HS-27A (cell line): ENCODE results near the gene EHMT1.
"Not testable (repeated sequence)": the region's sequence is repeated elsewhere in the genome, so short reads cannot be mapped to it uniquely, and the experiment has no call there.

Experiments
- DNase-seq: peaks from one replicate; pipeline ENCODE4 v3.0.0-alpha.2; 2012; ENCODE audit warnings: low read depth, missing footprints

EHMT1 gene

GRCh38 chr9:137720571-137721110 is 101.8 kb downstream of the EHMT1 start:
- no peak for DNase-seq

- no peak for DNase-seq
These were observed 102.7 kb downstream of the EHMT1 start for GRCh38 chr9:137721479-137721878.

GRCh38 chr9:137721899-137722298 is 103.1 kb downstream of the EHMT1 start:
- DNase-seq: no peak

GRCh38 chr9:137722481-137722880 is 103.7 kb downstream of the EHMT1 start:
- DNase-seq: no peak

GRCh38 chr9:137723356-137723755 is 104.6 kb downstream of the EHMT1 start:
- DNase-seq: not testable (repeated sequence)

- DNase-seq: no peak
These were observed 105.1 kb downstream of the EHMT1 start for GRCh38 chr9:137723783-137724445.

GRCh38 chr9:137724818-137725240 is 106.0 kb downstream of the EHMT1 start:
- no peak for DNase-seq

- no peak for DNase-seq
These were observed 106.8 kb downstream of the EHMT1 start for GRCh38 chr9:137725598-137725997.

- DNase-seq: not testable (repeated sequence)
These were observed 107.5 kb downstream of the EHMT1 start for GRCh38 chr9:137726336-137726735.

GRCh38 chr9:137726764-137727163 is 108.0 kb downstream of the EHMT1 start:
- DNase-seq: no peak

GRCh38 chr9:137727716-137728115 is 108.9 kb downstream of the EHMT1 start:
- no peak for DNase-seq

- DNase-seq: no peak
These were observed 109.9 kb downstream of the EHMT1 start for GRCh38 chr9:137728444-137729311.

- no peak for DNase-seq
These were observed 112.6 kb downstream of the EHMT1 start for GRCh38 chr9:137731216-137731946.

- DNase-seq: no peak
These were observed 113.4 kb downstream of the EHMT1 start for GRCh38 chr9:137731947-137732813.

GRCh38 chr9:137733429-137733828 is 114.6 kb downstream of the EHMT1 start:
- no peak for DNase-seq

GRCh38 chr9:137734181-137734580 is 115.4 kb downstream of the EHMT1 start:
- DNase-seq: no peak

- not testable (repeated sequence) for DNase-seq
These were observed 119.4 kb downstream of the EHMT1 start for GRCh38 chr9:137738182-137738696.

- DNase-seq: no peak
These were observed 119.9 kb downstream of the EHMT1 start for GRCh38 chr9:137738703-137739102.

- DNase-seq: no peak
These were observed 120.8 kb downstream of the EHMT1 start for GRCh38 chr9:137739371-137740309.

- DNase-seq: no peak
These were observed 121.5 kb downstream of the EHMT1 start for GRCh38 chr9:137740312-137740711.
